WTC11 (cell line): ENCODE results near the gene LTK. TPM values are rescaled to one million over a fixed set of nuclear protein-coding genes. Genes with fewer than 3 reads are reported as not detected.

Experiments used
- ATAC-seq: fragments of 200-7000 bp; cut with Tn5 transposase; 2 replicates; pipeline ENCODE4 v1.10.0; 2021; ENCODE audit warnings: mild to moderate bottlenecking, moderate library complexity
- CTCF ChIA-PET: fragments of 300-600 bp; sonication (Branson Sonifier 250); formaldehyde crosslinking; loops from one replicate; lab custom pipeline; 2021; ENCODE audit warnings: antibody characterized with exemption; lab: Charles Lee
- POLR2A ChIA-PET: fragments of 350-600 bp; sonication (Branson Sonifier 250); formaldehyde crosslinking; loops from one replicate; lab custom pipeline; 2021; ENCODE audit warnings: antibody characterized with exemption; lab: Charles Lee
- DNase-seq: peaks from one replicate; pipeline ENCODE4 v3.0.0; 2021; ENCODE audit warnings: low spot score
- H3K27ac Mint-ChIP-seq: 2 replicates; pipeline ENCODE4 v1.8.0; 2021; ENCODE audit warnings: mixed read lengths
- H3K27me3 Mint-ChIP-seq: 2 replicates; pipeline ENCODE4 v1.8.0; 2021; ENCODE audit warnings: low read depth, mild to moderate bottlenecking, moderate library complexity, mixed read lengths
- H3K36me3 Mint-ChIP-seq: 2 replicates; pipeline ENCODE4 v1.8.0; 2021; ENCODE audit warnings: mixed read lengths
- H3K4me1 Mint-ChIP-seq: 2 replicates; pipeline ENCODE4 v1.8.0; 2022; ENCODE audit warnings: mixed read lengths
- H3K4me3 Mint-ChIP-seq: 2 replicates; pipeline ENCODE4 v1.8.0; 2021; ENCODE audit warnings: mild to moderate bottlenecking, moderate library complexity, mixed read lengths
- H3K9me3 Mint-ChIP-seq: 2 replicates; pipeline ENCODE4 v1.8.0; 2021; ENCODE audit warnings: mixed read lengths
- ARID4B ChIP-seq: sonication (generic); formaldehyde crosslinking; IDR thresholded peaks from 2 replicates; pipeline ENCODE4 v1.8.0; 2023; ENCODE audit warnings: missing genetic modification reagents, mild to moderate bottlenecking, borderline replicate concordance
- ATF2 ChIP-seq: sonication (generic); formaldehyde crosslinking; IDR thresholded peaks from 2 replicates; pipeline ENCODE4 v1.8.1; 2022; ENCODE audit warnings: low read depth, missing genetic modification reagents, borderline replicate concordance
- ELF4 ChIP-seq: sonication (generic); formaldehyde crosslinking; IDR thresholded peaks from 2 replicates; pipeline ENCODE4 v1.8.1; 2022; ENCODE audit warnings: low read depth, mild to moderate bottlenecking, moderate library complexity, missing genetic modification reagents
- GRHL2 ChIP-seq: fragments of 250-450 bp; sonication (Bioruptor Pico); IDR thresholded peaks from 2 replicates; pipeline ENCODE4 v1.8.0; 2022; ENCODE audit warnings: mild to moderate bottlenecking, moderate library complexity; ENCODE audit not compliant: insufficient replicate concordance, severe bottlenecking
- GTF2I ChIP-seq: fragments of 250-450 bp; sonication (Bioruptor Pico); conservative IDR thresholded peaks from 2 replicates; pipeline ENCODE4 v1.4.0; 2021; ENCODE audit warnings: mild to moderate bottlenecking
- HMGA2 ChIP-seq: fragments of 250-450 bp; sonication (Bioruptor Pico); IDR thresholded peaks from 2 replicates; pipeline ENCODE4 v1.4.0; 2021; ENCODE audit warnings: mild to moderate bottlenecking, moderate library complexity
- JAZF1 ChIP-seq: fragments of 250-450 bp; sonication (Bioruptor Pico); IDR thresholded peaks from 2 replicates; pipeline ENCODE4 v1.9.0; 2021; ENCODE audit warnings: moderate library complexity, mild to moderate bottlenecking, inconsistent platforms
- NFATC4 ChIP-seq: fragments of 250-450 bp; sonication (Bioruptor Pico); IDR thresholded peaks from 2 replicates; pipeline ENCODE4 v1.9.0; 2021; ENCODE audit warnings: mild to moderate bottlenecking
- NFE2L1 ChIP-seq: sonication (generic); formaldehyde crosslinking; IDR thresholded peaks from 2 replicates; pipeline ENCODE4 v1.8.1; 2023; ENCODE audit warnings: missing genetic modification reagents
- NR3C1 ChIP-seq: sonication (generic); formaldehyde crosslinking; conservative IDR thresholded peaks from 2 replicates; pipeline ENCODE4 v1.8.1; 2023; ENCODE audit warnings: low read depth, mild to moderate bottlenecking, missing genetic modification reagents
- SMAD4 ChIP-seq: sonication (generic); formaldehyde crosslinking; IDR thresholded peaks from 2 replicates; pipeline ENCODE4 v1.8.0; 2022; ENCODE audit warnings: mild to moderate bottlenecking, missing genetic modification reagents
- TCF7 ChIP-seq: sonication (generic); formaldehyde crosslinking; IDR thresholded peaks from 2 replicates; pipeline ENCODE4 v1.8.0; 2022; ENCODE audit warnings: mild to moderate bottlenecking, low read depth, missing genetic modification reagents, moderate library complexity
- USF1 ChIP-seq: sonication (generic); formaldehyde crosslinking; IDR thresholded peaks from 2 replicates; pipeline ENCODE4 v1.8.0; 2022; ENCODE audit warnings: mild to moderate bottlenecking, missing genetic modification reagents
- ZNF138 ChIP-seq: sonication (generic); formaldehyde crosslinking; conservative IDR thresholded peaks from 2 replicates; pipeline ENCODE4 v1.8.1; 2022; ENCODE audit warnings: mild to moderate bottlenecking, moderate library complexity, missing genetic modification reagents
- ZNF263 ChIP-seq: sonication (generic); formaldehyde crosslinking; IDR thresholded peaks from 2 replicates; pipeline ENCODE4 v1.8.1; 2022; ENCODE audit warnings: low read depth, mild to moderate bottlenecking, moderate library complexity, missing genetic modification reagents
- ZNF281 ChIP-seq: sonication (generic); formaldehyde crosslinking; IDR thresholded peaks from 2 replicates; pipeline ENCODE4 v1.8.0; 2023; ENCODE audit warnings: mild to moderate bottlenecking, missing genetic modification reagents
- total RNA-seq: library from RNA; stranded (reverse); gene quantifications from 3 replicates; pipeline ENCODE4 v1.2.3, GENCODE V29; 2021

LTK gene
- total RNA-seq, 1 experiment from 2014 or later: 0.66 TPM

- Mint-ChIP-seq H3K4me1 (peaks cover 18% of the 10 kb centered on the region), H3K9me3 (no peaks in the 10 kb centered on the region), H3K27me3 (peaks cover 91% of the 10 kb centered on the region), H3K27ac (no peak overlapping the region), H3K36me3 (no peaks in the 10 kb centered on the region), H3K4me3 (peak overlapping the region; percentile 49)
- CTCF ChIA-PET: interaction anchor here (1.2 to 1.5 kb wide), 5 partner anchors 15 to 263 kb away, joined by 3 to 6 read pairs (median 4); partner anchors contain the start of genes ITPKA and MAPKBP1
- DNase-seq (no peak), ATAC-seq (no peak)
- POLR2A ChIA-PET: no interaction called here
- TF ChIP-seq JAZF1 (CRISPR knock-in tag) (no peak), ZNF138 (CRISPR knock-in tag) (no peak), GTF2I (CRISPR knock-in tag) (no peak), ELF4 (no peak), NFE2L1 (CRISPR knock-in tag) (no peak)
These were observed 2.9 kb downstream of the LTK start for GRCh38 chr15:41510728-41511127.

GRCh38 chr15:41507820-41508290 lies 5.8 kb downstream of the LTK start:
- Mint-ChIP-seq H3K27me3 (peaks cover 98% of the 10 kb centered on the region), H3K4me1 (peaks cover 20% of the 10 kb centered on the region), H3K9me3 (no peaks in the 10 kb centered on the region), H3K27ac (no peak overlapping the region), H3K36me3 (no peaks in the 10 kb centered on the region), H3K4me3 (no peak overlapping the region)
- ATAC-seq: no peak
- ChIA-PET CTCF (interaction anchor here (1.3 to 4.5 kb wide), 4 partner anchors 14 to 50 kb away, joined by 4 to 38 read pairs (median 20); partner anchors contain the start of gene ITPKA), POLR2A (no interaction called here)
- no peak for TF ChIP-seq ATF2 (CRISPR knock-in tag)
- no peak for TF ChIP-seq ARID4B (CRISPR knock-in tag)
- no peak for TF ChIP-seq NFATC4
- TF ChIP-seq NR3C1 (CRISPR knock-in tag): no peak
- no peak for TF ChIP-seq GRHL2
- TF ChIP-seq USF1 (CRISPR knock-in tag): no peak
- TF ChIP-seq TCF7: no peak
- TF ChIP-seq ZNF263 (CRISPR knock-in tag): no peak
- no peak for TF ChIP-seq HMGA2 (CRISPR knock-in tag)
- no peak for TF ChIP-seq ZNF281 (CRISPR knock-in tag)
- no peak for TF ChIP-seq SMAD4
- TF ChIP-seq NFE2L1 (CRISPR knock-in tag): no peak
- no peak for DNase-seq
